Measurements from ENCODE around the gene UVRAG.

GRCh38 chr11:76162336-76163288 lies 347.6 kb downstream of the UVRAG start:
- no peak for TF ChIP-seq CTCF (IDR thresholded peaks at IDR 0.05)
- no peak for TF ChIP-seq EZH2phosphoT487 (IDR thresholded peaks at IDR 0.05)
- TF ChIP-seq EZH2 (IDR thresholded peaks at IDR 0.05) = no peak

Measured in neural progenitor cell (in vitro differentiated cells).